NB4 (cell line): ENCODE measurements around the gene SPAG7.

ENCODE experiments used
- DNase-seq: peaks from one replicate; pipeline ENCODE4 v3.0.0; 2010; ENCODE audit warnings: low read depth
- H3K4me3 ChIP-seq: one replicate; pipeline ENCODE4 v1.5.1; 2011; ENCODE audit warnings: mild to moderate bottlenecking, low read depth, low read length, moderate library complexity
- CTCF ChIP-seq: IDR thresholded peaks from one replicate; pipeline ENCODE4 v1.5.1; 2012; ENCODE audit warnings: low read depth, low read length
- MAX ChIP-seq: IDR thresholded peaks from 2 replicates; pipeline ENCODE4 v1.6.1; 2011; ENCODE audit warnings: low read depth, low read length
- MYC ChIP-seq: IDR thresholded peaks from 2 replicates; pipeline ENCODE4 v1.6.1; 2011; ENCODE audit warnings: low read depth, low read length
- POLR2A ChIP-seq: IDR thresholded peaks from 2 replicates; pipeline ENCODE4 v1.6.1; 2011; ENCODE audit warnings: mild to moderate bottlenecking; ENCODE audit not compliant: insufficient read length; ENCODE audit errors: extremely low read depth

Gene SPAG7

GRCh38 chr17:4950075-4950745 lies 17.4 kb downstream of the SPAG7 start:
- peak; percentile 54 for DNase-seq
- TF ChIP-seq CTCF: no peak
- no peak for TF ChIP-seq MAX
- TF ChIP-seq MYC: no peak; the same call in 1 of the 2 replicates
- peak; percentile 17 for TF ChIP-seq POLR2A

GRCh38 chr17:4949321-4950074 lies 18.1 kb downstream of the SPAG7 start:
- DNase-seq: peak; percentile 80
- TF ChIP-seq MAX (no peak), POLR2A (peak; percentile 16), CTCF (no peak), MYC (peak; percentile 74)
- H3K4me3 ChIP-seq: peak overlapping the region; percentile 61

More at GRCh38 chr17:4950075-4950745, 17.4 kb downstream of the SPAG7 start:
- H3K4me3 ChIP-seq: peak overlapping the region; percentile 53

- TF ChIP-seq MAX: no peak
- no peak for TF ChIP-seq CTCF
- no peak for TF ChIP-seq MYC
- TF ChIP-seq POLR2A: no peak
- DNase-seq: peak; percentile 88
- H3K4me3 ChIP-seq: peak overlapping the region; percentile 65
Observed at GRCh38 chr17:4948931-4949320, 18.7 kb downstream of the SPAG7 start.

GRCh38 chr17:4948166-4948930 lies 19.3 kb downstream of the SPAG7 start, which contains the start of gene PFN1:
Gene PFN1, minus strand, starts transcription at chr17:4948530. Its CDS starts 136 bp downstream, at chr17:4948394.
- TF ChIP-seq POLR2A: peak; percentile 54
- no peak for TF ChIP-seq CTCF
- peak; percentile 26; the same call in 1 of the 2 replicates for TF ChIP-seq MAX
- no peak; the same call in 1 of the 2 replicates for TF ChIP-seq MYC
- peak within 1 kb of the TSS; percentile 95 for H3K4me3 ChIP-seq
- DNase-seq: peak; percentile 94

- peak overlapping the region; percentile 95 for H3K4me3 ChIP-seq
- peak; percentile 70 for DNase-seq
- TF ChIP-seq POLR2A (no peak), CTCF (no peak), MYC (no peak), MAX (no peak)
Observed at GRCh38 chr17:4947411-4948165, 20.0 kb downstream of the SPAG7 start.
